B cell (primary cell): Measurements from ENCODE around the gene FAM170B. TPM values are rescaled to one million over a fixed set of nuclear protein-coding genes. Genes with fewer than 3 reads are reported as not detected.

Experiments
- ATAC-seq: fragments of 200-7000 bp; cut with Tn5 transposase; one replicate; pipeline ENCODE4 v1.10.0; 2021; ENCODE audit warnings: low read depth, mild to moderate bottlenecking, moderate number of reproducible peaks, moderate library complexity
- CTCF ChIA-PET: fragments of 350-600 bp; sonication (Branson Sonifier 250); formaldehyde crosslinking; loops from one replicate; lab custom pipeline; 2021; ENCODE audit warnings: antibody characterized with exemption, inconsistent platforms; lab: Charles Lee
- POLR2A ChIA-PET: fragments of 350-600 bp; sonication (Branson Sonifier 250); formaldehyde crosslinking; loops from one replicate; lab custom pipeline; 2021; ENCODE audit warnings: antibody characterized with exemption; lab: Charles Lee
- DNase-seq: peaks from one replicate; pipeline ENCODE4 v3.0.0; 2013
- H2AFZ ChIP-seq: 2 replicates; pipeline ENCODE4 v1.6.1; 2012; ENCODE audit warnings: mild to moderate bottlenecking, low read depth, low read length; ENCODE audit not compliant: insufficient read depth, poor library complexity, severe bottlenecking
- H3K27ac ChIP-seq, 2 donors: 1 replicate in 1 of 2; 2 replicates in 1 of 2; pipeline ENCODE4 v1.5.1; 2012 to 2013; ENCODE audit warnings: low read length in 2 of 2, mild to moderate bottlenecking in 2 of 2, moderate library complexity in 1 of 2
- H3K27me3 ChIP-seq, 4 experiments: fragments of 200-600 bp in 1 of 4; sonication (generic) in 1 of 4; replicated peaks in 1 of 4; 1 replicate in 2 of 4; 2 replicates in 2 of 4; pipeline versions ENCODE4 v1.6.1 to v1.7.0; 2013 to 2016; ENCODE audit warnings: low read length in 3 of 4, mild to moderate bottlenecking in 2 of 4, mixed read lengths in 1 of 4, moderate library complexity in 1 of 4; ENCODE audit not compliant: insufficient read depth in 4 of 4, control insufficient read depth in 3 of 4; ENCODE audit errors: control extremely low read depth in 1 of 4
- H3K36me3 ChIP-seq, 2 experiments: replicated peaks in 1 of 2; 1 replicate in 1 of 2; 2 replicates in 1 of 2; pipeline versions ENCODE4 v1.6.1 to v1.7.1; 2013; ENCODE audit warnings: low read length in 1 of 2; ENCODE audit not compliant: insufficient read depth in 2 of 2, control insufficient read depth in 1 of 2; ENCODE audit errors: control extremely low read depth in 1 of 2, extremely low read depth in 1 of 2
- H3K4me1 ChIP-seq, 2 donors: fragments of 200-600 bp in 1 of 2; sonication (generic) in 1 of 2; 1 replicate in 1 of 2; 2 replicates in 1 of 2; pipeline versions ENCODE4 v1.5.1 to v1.6.1; 2013 to 2017; ENCODE audit warnings: low read length in 2 of 2; ENCODE audit not compliant: control insufficient read depth in 2 of 2, insufficient read depth in 2 of 2
- H3K4me2 ChIP-seq: replicated peaks from 2 replicates; pipeline ENCODE3; 2012; ENCODE audit warnings: mild to moderate bottlenecking, low read depth, low read length; ENCODE audit not compliant: poor library complexity, severe bottlenecking
- H3K4me3 ChIP-seq, 5 experiments: fragments of 200-600 bp in 1 of 5; sonication (generic) in 1 of 5; 1 replicate in 3 of 5; 2 replicates in 2 of 5; pipeline versions ENCODE4 v1.5.1 to v1.7.0; 2011 to 2016; ENCODE audit warnings: low read length in 4 of 5, mild to moderate bottlenecking in 4 of 5, low read depth in 2 of 5, control low read depth in 1 of 5, moderate library complexity in 1 of 5; ENCODE audit not compliant: insufficient read depth in 1 of 5; ENCODE audit errors: control extremely low read depth in 1 of 5, extremely low read depth in 1 of 5
- H3K79me2 ChIP-seq: fragments of 200-600 bp; sonication (generic); one replicate; pipeline ENCODE4 v1.6.0; 2016; ENCODE audit warnings: low read length; ENCODE audit not compliant: control insufficient read depth, insufficient read depth
- H3K9ac ChIP-seq: fragments of 200-600 bp; sonication (generic); 2 replicates; pipeline ENCODE4 v1.6.1; 2017; ENCODE audit warnings: mild to moderate bottlenecking, low read length, moderate library complexity
- H3K9me3 ChIP-seq, 3 donors: one replicate each; pipeline versions ENCODE4 v1.6.1 to v1.7.1; 2013; ENCODE audit warnings: low read length in 2 of 3; ENCODE audit not compliant: control insufficient read depth in 2 of 3, insufficient read depth in 1 of 3; ENCODE audit errors: control extremely low read depth in 1 of 3
- H4K20me1 ChIP-seq: 2 replicates; pipeline ENCODE4 v1.6.0; 2012; ENCODE audit warnings: mild to moderate bottlenecking, low read length; ENCODE audit not compliant: insufficient read depth, control insufficient read depth, poor library complexity, severe bottlenecking
- H3K27ac Mint-ChIP-seq: one replicate; pipeline ENCODE4 v1.8.0; 2021; ENCODE audit warnings: mixed read lengths
- H3K27me3 Mint-ChIP-seq: one replicate; pipeline ENCODE4 v1.8.0; 2021; ENCODE audit warnings: mixed read lengths
- H3K4me1 Mint-ChIP-seq: one replicate; pipeline ENCODE4 v1.8.0; 2021; ENCODE audit warnings: mixed read lengths
- H3K4me3 Mint-ChIP-seq: one replicate; pipeline ENCODE4 v1.8.0; 2021; ENCODE audit warnings: mixed read lengths
- H3K9me3 Mint-ChIP-seq: one replicate; pipeline ENCODE4 v1.8.0; 2022; ENCODE audit warnings: mixed read lengths; ENCODE audit not compliant: insufficient read depth
- EZH2 ChIP-seq: IDR thresholded peaks from 2 replicates; pipeline ENCODE4 v1.6.1; 2012; ENCODE audit warnings: borderline replicate concordance, low read depth, mild to moderate bottlenecking, moderate library complexity, low read length; ENCODE audit not compliant: insufficient read depth, poor library complexity, severe bottlenecking
- WGBS: methylation state at CpG from one replicate; pipeline ENCODE4 v1.1.5; 2013; ENCODE audit warnings: missing lambda C conversion rate; ENCODE audit not compliant: insufficient coverage; 5-methylcytosine and 5-hydroxymethylcytosine counted together
- intact Hi-C: fragments of 100-400 bp; cut with micrococcal nuclease; formaldehyde crosslinking; loops from one replicate; pipeline ENCODE4 v1.10.0; 2022
- polyA plus RNA-seq: library from polyadenylated mRNA; depleted of rRNA; stranded (reverse); fragments of >200 nt; gene quantifications from 2 replicates; pipeline ENCODE4 v1.2.3, GENCODE V29; 2012
- total RNA-seq, 2 donors: library from RNA; stranded (reverse); fragments of 120-200 nt in 1 of 2; gene quantifications; 1 replicate in 1 of 2; 2 replicates in 1 of 2; pipeline versions ENCODE4 v1.2.3 to v1.2.4, GENCODE V29; 2013 to 2022
- TF ChIP-seq, protein P1 (sequence below): fragments of 200-600 bp; IDR thresholded peaks from one replicate; pipeline ENCODE4 v1.8.0; 2022; ENCODE audit warnings: antibody characterized with exemption, mild to moderate bottlenecking

FAM170B gene
- total and polyA plus RNA-seq, 2 donors (not counting 1 experiment from before 2014, with no cell fraction given) = not detected

DNA sequence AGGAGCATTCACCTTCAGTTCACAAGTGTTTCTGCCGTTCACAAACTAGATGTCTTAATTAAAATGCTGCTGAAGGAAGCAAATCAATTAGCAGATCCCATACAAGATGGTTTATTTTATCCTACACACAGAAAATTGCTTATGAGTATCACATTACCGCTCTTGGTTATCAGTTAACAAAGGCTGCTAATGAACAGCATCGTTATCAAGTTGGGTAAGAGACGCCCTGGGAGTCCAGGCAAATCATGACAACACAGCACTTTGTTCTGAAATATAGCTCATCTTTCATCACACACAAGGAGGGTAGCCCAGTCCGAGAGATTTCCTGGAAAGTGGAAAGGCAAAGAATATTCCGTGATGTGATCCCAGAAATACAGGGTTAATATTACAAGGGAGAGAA, 20.8 kb upstream of the FAM170B start:
- Histone ChIP-seq H3K27ac (no peak overlapping the region), H3K79me2 (no peaks in the 10 kb centered on the region), H3K9me3 (no peaks in the 10 kb centered on the region), H3K36me3 (no peaks in the 10 kb centered on the region), H3K4me2 (no peak overlapping the region), H4K20me1 (no peaks in the 10 kb centered on the region), H2AFZ (no peak overlapping the region), H3K9ac (no peak overlapping the region), H3K4me1 (no peaks in the 10 kb centered on the region), H3K4me3 (no peak overlapping the region), H3K27me3 (no peaks in the 10 kb centered on the region)
- Mint-ChIP-seq H3K4me1 (peaks cover 1% of the 10 kb centered on the region), H3K9me3 (no peaks in the 10 kb centered on the region), H3K27me3 (peaks cover 9% of the 10 kb centered on the region), H3K4me3 (no peak overlapping the region), H3K27ac (no peak overlapping the region)
- intact Hi-C loops = no loop called here
- ChIA-PET POLR2A (no interaction called here), CTCF (interaction anchor here (1.2 kb wide), 1 partner anchor 10 kb away, joined by 3 read pairs; no protein-coding TSS in a partner anchor)
- ATAC-seq = no peak
- 100% methylated on average over 3 of the region's 6 CpGs for WGBS
- no peak for DNase-seq
- TF ChIP-seq EZH2 = no peak

DNA sequence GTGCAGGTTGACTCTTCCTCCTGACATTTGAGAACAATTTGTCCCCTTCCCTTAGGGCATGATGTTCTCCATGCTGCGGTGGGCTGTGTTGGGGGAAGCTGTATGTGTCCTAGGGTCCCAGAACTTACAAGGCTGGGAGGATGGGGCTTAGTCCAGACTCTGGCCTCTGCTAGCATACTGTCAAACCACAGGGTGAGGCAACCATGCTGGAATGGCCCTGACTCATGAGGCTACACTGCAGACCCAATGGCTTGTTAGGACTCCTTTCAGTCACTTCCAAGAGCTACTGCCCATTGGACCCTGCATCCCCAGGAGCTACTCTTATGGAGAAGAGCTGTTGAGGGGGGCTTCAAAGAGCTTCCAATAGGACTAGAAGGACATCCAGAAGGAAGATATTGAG, 20.1 kb upstream of the FAM170B start:
- ChIA-PET POLR2A (no interaction called here), CTCF (interaction anchor here (1.2 kb wide), 1 partner anchor 10 kb away, joined by 3 read pairs; no protein-coding TSS in a partner anchor)
- no peaks in the 10 kb centered on the region for H3K9me3 Mint-ChIP-seq
- H3K4me1 Mint-ChIP-seq = peaks cover 1% of the 10 kb centered on the region
- no peaks in the 10 kb centered on the region for H3K9me3 ChIP-seq
- no peak overlapping the region for H3K27ac ChIP-seq
- H3K27me3 Mint-ChIP-seq = peaks cover 12% of the 10 kb centered on the region
- H3K27me3 ChIP-seq = no peaks in the 10 kb centered on the region
- intact Hi-C loops = no loop called here
- H3K79me2 ChIP-seq = no peaks in the 10 kb centered on the region
- no peaks in the 10 kb centered on the region for H4K20me1 ChIP-seq
- no peak overlapping the region for H2AFZ ChIP-seq
- no peak overlapping the region for H3K4me3 ChIP-seq
- H3K27ac Mint-ChIP-seq = no peak overlapping the region
- ATAC-seq (no peak), DNase-seq (no peak)
- no peak overlapping the region for H3K4me2 ChIP-seq
- H3K4me3 Mint-ChIP-seq = no peak overlapping the region
- H3K4me1 ChIP-seq = no peaks in the 10 kb centered on the region
- TF ChIP-seq, protein P1, sequence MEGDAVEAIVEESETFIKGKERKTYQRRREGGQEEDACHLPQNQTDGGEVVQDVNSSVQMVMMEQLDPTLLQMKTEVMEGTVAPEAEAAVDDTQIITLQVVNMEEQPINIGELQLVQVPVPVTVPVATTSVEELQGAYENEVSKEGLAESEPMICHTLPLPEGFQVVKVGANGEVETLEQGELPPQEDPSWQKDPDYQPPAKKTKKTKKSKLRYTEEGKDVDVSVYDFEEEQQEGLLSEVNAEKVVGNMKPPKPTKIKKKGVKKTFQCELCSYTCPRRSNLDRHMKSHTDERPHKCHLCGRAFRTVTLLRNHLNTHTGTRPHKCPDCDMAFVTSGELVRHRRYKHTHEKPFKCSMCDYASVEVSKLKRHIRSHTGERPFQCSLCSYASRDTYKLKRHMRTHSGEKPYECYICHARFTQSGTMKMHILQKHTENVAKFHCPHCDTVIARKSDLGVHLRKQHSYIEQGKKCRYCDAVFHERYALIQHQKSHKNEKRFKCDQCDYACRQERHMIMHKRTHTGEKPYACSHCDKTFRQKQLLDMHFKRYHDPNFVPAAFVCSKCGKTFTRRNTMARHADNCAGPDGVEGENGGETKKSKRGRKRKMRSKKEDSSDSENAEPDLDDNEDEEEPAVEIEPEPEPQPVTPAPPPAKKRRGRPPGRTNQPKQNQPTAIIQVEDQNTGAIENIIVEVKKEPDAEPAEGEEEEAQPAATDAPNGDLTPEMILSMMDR = no peak
- no peak for TF ChIP-seq EZH2
- 100% methylated on average over 1 of the region's 1 CpG for WGBS
- H3K36me3 ChIP-seq = no peaks in the 10 kb centered on the region
- H3K9ac ChIP-seq = no peak overlapping the region
